ENCODE results near the gene RAD23B. TPM values are rescaled to one million over a fixed set of nuclear protein-coding genes. Genes with fewer than 3 reads are reported as not detected.

Gene RAD23B
- total RNA-seq, 1 donor from 2014 or later: 207 TPM

DNA sequence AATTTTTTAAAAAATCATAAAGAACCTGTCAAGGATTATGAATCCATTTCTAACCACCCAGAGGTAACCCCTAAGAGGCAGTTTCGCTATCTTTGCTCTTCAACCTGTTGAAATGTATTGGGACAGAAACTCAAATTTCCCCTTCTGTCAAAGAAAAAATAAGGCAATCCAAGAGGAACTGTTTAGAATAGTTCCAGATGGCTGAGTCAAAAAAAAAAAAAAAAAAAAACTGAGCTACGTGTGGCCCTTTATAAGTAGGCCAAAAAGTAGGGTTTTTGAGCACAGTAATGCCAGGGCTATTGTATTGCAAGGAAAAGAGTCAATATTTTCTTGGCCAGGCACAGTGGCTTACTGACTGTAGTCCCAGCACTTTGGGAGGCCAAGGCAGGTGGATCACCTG, 94.9 kb downstream of the RAD23B start:
- FAIRE-seq (no peak), DNase-seq (ENCODE audit: low read depth) (no peak)
- TF ChIP-seq CTCF (IDR thresholded peaks at IDR 0.05; ENCODE audit: insufficient read depth, low read length, severe bottlenecking): no peak
- Histone ChIP-seq H3K36me3 (ENCODE audit: control insufficient read depth, insufficient read depth, low read length) (no peaks in the 10 kb centered on the region), H3K4me3 (ENCODE audit: low read depth, low read length) (no peak overlapping the region), H3K27me3 (ENCODE audit: control insufficient read depth, insufficient read depth, low read length) (no peaks in the 10 kb centered on the region)

Other genes with a start within 250 kb of the RAD23B start
- gene KLF4, start 206.5 kb downstream of the RAD23B start, total RNA-seq: 16.1 and 33.7 TPM in 2 replicates